ENCODE measurements around the gene SKP2. TPM values are rescaled to one million over a fixed set of nuclear protein-coding genes. Genes with fewer than 3 reads are reported as not detected.

Gene SKP2
- total and polyA plus RNA-seq, 2 donors (not counting 3 experiments of a cell fraction or from before 2014, with no cell fraction given): 12.5 to 40.9 TPM

DNA sequence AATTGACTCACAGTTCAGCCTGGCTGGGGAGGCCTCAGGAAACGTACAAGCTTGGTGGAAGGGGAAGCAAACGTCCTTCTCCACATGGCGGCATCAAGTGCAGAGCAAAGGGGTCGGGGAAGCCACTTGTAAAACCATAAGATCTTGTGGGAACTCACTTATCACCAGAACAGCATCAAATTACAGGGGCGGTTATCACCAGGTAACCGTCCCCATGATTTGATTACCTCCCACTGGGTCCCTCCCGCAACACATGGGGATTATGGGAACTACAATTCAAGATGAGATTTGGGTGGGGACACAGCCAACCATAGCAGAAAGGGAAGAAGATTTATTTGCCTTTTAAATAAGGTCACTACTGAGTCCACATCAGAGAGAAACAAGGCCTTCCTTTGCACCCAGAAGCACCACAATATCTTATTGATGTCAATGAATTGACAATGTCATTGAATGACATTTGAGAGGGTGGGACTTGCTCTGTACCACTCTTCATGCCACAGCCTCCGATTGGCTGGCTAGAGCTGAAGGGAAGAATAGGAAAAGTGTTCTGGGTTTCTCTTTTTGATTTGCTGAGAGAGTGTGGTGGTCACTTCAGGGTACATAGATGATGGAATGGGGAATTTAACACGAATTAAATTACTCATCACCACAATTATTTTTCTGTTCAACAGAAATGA lies 11.0 kb downstream of the SKP2 start:
- Histone ChIP-seq H3K27me3 (ENCODE audit: control insufficient read depth in 2 of 2, insufficient read depth in 2 of 2, low read length in 2 of 2) (no peaks in the 10 kb centered on the region), H3K9ac (replicated peaks; ENCODE audit: extremely low read depth, insufficient read depth, low read length) (no peak overlapping the region), H3K36me3 (ENCODE audit: control insufficient read depth in 2 of 2, extremely low read depth in 1 of 2, insufficient read depth in 2 of 2, low read length in 2 of 2) (peaks cover 7 to 13% of the 10 kb centered on the region in 2 experiments), H3K4me3 (replicated peaks in 1 of 3; ENCODE audit: insufficient read depth in 1 of 3, low read depth in 1 of 3, low read length in 3 of 3) (no peak overlapping the region), H3K27ac (ENCODE audit: insufficient read depth, low read depth, low read length) (no peak overlapping the region), H3K9me1 (replicated peaks; ENCODE audit: control insufficient read depth, extremely low read depth, insufficient read depth, low read length) (no peaks in the 10 kb centered on the region), H3K9me3 (replicated peaks; ENCODE audit: control insufficient read depth, insufficient read depth, low read length) (no peaks in the 10 kb centered on the region), H4K20me1 (replicated peaks; ENCODE audit: control insufficient read depth, extremely low read depth, insufficient read depth, low read length) (no peaks in the 10 kb centered on the region), H3K4me2 (ENCODE audit: insufficient read depth, low read length) (no peak overlapping the region), H3K4me1 (ENCODE audit: control insufficient read depth, extremely low read depth, insufficient read depth, low read length) (no peaks in the 10 kb centered on the region), H2AFZ (ENCODE audit: low read depth, low read length) (no peak overlapping the region), H3K79me2 (ENCODE audit: control insufficient read depth, insufficient read depth, low read length) (peaks cover 6% of the 10 kb centered on the region)
- TF ChIP-seq GATA2 (IDR thresholded peaks at IDR 0.05; ENCODE audit: insufficient read depth, insufficient read length, low read depth, low read length) (no peak), JUN (IDR thresholded peaks at IDR 0.05; ENCODE audit: borderline replicate concordance, insufficient read depth, insufficient read length, low read depth) (no peak), FOS (IDR thresholded peaks at IDR 0.05; ENCODE audit: borderline replicate concordance, insufficient read depth, low read length) (no peak), MYC (IDR thresholded peaks at IDR 0.05; ENCODE audit: low read depth, low read length) (no peak), POLR2A (IDR thresholded peaks at IDR 0.05; ENCODE audit: low read depth, low read length) (no peak), POLR2AphosphoS5 (IDR thresholded peaks at IDR 0.05; ENCODE audit: insufficient read depth, low read depth, low read length) (no peak), EZH2 (IDR thresholded peaks at IDR 0.05; ENCODE audit: borderline replicate concordance, low read depth, low read length, severe bottlenecking) (no peak)
- TF ChIP-seq, protein P1, sequence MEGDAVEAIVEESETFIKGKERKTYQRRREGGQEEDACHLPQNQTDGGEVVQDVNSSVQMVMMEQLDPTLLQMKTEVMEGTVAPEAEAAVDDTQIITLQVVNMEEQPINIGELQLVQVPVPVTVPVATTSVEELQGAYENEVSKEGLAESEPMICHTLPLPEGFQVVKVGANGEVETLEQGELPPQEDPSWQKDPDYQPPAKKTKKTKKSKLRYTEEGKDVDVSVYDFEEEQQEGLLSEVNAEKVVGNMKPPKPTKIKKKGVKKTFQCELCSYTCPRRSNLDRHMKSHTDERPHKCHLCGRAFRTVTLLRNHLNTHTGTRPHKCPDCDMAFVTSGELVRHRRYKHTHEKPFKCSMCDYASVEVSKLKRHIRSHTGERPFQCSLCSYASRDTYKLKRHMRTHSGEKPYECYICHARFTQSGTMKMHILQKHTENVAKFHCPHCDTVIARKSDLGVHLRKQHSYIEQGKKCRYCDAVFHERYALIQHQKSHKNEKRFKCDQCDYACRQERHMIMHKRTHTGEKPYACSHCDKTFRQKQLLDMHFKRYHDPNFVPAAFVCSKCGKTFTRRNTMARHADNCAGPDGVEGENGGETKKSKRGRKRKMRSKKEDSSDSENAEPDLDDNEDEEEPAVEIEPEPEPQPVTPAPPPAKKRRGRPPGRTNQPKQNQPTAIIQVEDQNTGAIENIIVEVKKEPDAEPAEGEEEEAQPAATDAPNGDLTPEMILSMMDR (IDR thresholded peaks at IDR 0.05; ENCODE audit: extremely low read depth in 1 of 2, insufficient read depth in 1 of 2, low read depth in 1 of 2, low read length in 2 of 2): no peak
- TF ChIP-seq, protein P2, sequence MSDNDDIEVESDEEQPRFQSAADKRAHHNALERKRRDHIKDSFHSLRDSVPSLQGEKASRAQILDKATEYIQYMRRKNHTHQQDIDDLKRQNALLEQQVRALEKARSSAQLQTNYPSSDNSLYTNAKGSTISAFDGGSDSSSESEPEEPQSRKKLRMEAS (IDR thresholded peaks at IDR 0.05; ENCODE audit: insufficient read depth, insufficient read length): no peak
- BruUV-seq (replicated peaks): no TSS peak
- ChIA-PET CTCF (interaction anchor here (3.4 kb wide), 1 partner anchor 15 kb away, joined by 8 read pairs; no protein-coding TSS in a partner anchor), POLR2A (no interaction called here)
- dilution Hi-C loops (cut with MboI; ENCODE audit: extremely low pct_ligation_motif_present, low sequenced_read_pairs): no loop called here
- no peak for DNase-seq (ENCODE audit: low read depth, low spot score)
- intact Hi-C loops (cut with micrococcal nuclease): no loop called here
- no peak for FAIRE-seq

Data from endothelial cell of umbilical vein (primary cell).